ENCODE results near the gene PCBP3.
"Not testable (repeated sequence)": the region's sequence is repeated elsewhere in the genome, so short reads cannot be mapped to it uniquely, and the experiment has no call there.

PCBP3 gene

DNA sequence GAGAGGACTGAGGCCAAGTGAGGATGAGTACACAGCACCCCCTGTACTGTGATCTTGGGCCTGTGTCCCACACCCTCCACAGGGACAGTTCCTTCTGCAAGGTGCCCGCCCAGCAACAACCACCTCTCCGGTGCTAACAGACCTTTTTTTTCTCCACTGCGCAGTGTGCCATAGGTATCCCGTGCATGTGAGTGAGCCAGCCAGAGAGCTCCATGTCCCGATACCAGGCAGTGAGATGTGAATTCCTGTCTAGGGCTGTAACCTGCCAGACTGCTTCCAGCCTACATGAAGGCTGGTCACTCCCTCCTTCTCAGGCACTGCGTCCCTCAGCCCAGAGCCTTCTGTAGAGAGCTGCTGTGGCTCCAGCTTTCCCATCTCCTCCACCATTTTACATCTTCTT lies 56.9 kb downstream of the PCBP3 start:
- no peak for DNase-seq (ENCODE audit: low read depth in 2 of 2)
- TF ChIP-seq, protein P1, sequence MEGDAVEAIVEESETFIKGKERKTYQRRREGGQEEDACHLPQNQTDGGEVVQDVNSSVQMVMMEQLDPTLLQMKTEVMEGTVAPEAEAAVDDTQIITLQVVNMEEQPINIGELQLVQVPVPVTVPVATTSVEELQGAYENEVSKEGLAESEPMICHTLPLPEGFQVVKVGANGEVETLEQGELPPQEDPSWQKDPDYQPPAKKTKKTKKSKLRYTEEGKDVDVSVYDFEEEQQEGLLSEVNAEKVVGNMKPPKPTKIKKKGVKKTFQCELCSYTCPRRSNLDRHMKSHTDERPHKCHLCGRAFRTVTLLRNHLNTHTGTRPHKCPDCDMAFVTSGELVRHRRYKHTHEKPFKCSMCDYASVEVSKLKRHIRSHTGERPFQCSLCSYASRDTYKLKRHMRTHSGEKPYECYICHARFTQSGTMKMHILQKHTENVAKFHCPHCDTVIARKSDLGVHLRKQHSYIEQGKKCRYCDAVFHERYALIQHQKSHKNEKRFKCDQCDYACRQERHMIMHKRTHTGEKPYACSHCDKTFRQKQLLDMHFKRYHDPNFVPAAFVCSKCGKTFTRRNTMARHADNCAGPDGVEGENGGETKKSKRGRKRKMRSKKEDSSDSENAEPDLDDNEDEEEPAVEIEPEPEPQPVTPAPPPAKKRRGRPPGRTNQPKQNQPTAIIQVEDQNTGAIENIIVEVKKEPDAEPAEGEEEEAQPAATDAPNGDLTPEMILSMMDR (IDR thresholded peaks at IDR 0.05; ENCODE audit: low read depth, low read length), result no peak
- H3K4me3 ChIP-seq (replicated peaks in 1 of 2; ENCODE audit: low read depth in 2 of 2, low read length in 2 of 2), result no peak overlapping the region

DNA sequence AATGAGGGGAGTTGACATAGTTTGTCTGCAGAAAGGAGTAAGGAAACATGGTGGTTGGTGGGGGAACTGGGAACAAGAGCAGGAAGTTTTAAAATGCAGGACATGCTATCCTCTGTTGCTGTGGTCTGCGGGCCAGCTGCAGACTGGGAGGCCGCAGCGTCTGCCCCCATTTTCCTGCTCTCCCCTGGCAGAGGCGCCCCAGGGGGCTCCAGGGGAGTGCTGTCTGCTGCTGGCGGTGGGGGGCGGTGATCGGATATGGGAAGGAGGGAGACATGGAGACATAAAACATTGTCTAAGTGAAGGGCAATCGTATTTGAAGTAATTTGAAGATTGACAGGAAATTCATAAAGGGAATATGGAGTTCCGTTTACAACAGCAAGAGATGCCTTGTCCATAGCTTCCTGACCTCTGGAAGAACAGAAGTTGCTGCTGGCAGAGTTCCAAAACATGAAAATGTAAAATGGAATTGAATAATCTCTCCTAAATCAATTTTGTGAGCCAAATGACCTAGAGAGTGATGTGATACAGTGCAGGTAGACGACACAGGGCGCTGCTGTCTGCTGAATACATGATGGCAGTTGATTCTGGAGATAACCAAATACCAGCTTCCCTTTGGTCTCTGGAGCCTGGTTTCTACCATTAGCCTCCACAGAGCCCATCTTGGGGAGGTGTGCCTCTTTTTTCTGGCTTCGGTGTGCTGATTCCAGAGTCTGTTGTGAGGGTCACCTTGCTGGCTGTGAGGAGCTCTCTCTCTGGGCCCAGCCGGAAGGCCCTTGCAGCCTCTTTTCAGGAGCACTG lies 61.0 kb downstream of the PCBP3 start:
- no peak for DNase-seq (ENCODE audit: low read depth in 2 of 2)
- no peak overlapping the region for H3K4me3 ChIP-seq (replicated peaks in 1 of 2; ENCODE audit: low read depth in 2 of 2, low read length in 2 of 2)
- TF ChIP-seq, protein P1 (IDR thresholded peaks at IDR 0.05; ENCODE audit: low read depth, low read length), result no peak

DNA sequence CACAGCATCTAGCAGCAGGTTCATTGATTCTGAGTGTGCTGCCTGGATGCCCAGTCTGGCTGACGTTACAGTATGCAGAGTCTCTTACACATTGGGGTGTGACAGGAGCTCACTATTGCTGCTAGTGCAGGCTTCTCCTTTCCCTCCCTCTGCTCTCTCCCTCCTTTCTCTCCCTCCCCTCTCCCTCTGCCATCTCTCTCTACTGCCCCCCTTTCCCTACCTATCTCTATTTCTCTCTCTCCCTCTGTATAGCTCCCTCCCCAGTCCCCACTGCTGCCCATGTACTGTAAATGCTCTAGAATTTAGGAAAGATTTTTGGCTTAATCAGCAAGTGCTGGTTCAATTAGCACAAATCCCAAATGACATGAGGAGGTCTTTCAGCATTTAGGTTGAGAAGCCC lies 62.8 kb downstream of the PCBP3 start:
- TF ChIP-seq, protein P1 (IDR thresholded peaks at IDR 0.05; ENCODE audit: low read depth, low read length), result no peak
- H3K4me3 ChIP-seq (replicated peaks in 1 of 2; ENCODE audit: low read depth in 2 of 2, low read length in 2 of 2), result no peak overlapping the region
- no peak for DNase-seq (ENCODE audit: low read depth in 2 of 2)

DNA sequence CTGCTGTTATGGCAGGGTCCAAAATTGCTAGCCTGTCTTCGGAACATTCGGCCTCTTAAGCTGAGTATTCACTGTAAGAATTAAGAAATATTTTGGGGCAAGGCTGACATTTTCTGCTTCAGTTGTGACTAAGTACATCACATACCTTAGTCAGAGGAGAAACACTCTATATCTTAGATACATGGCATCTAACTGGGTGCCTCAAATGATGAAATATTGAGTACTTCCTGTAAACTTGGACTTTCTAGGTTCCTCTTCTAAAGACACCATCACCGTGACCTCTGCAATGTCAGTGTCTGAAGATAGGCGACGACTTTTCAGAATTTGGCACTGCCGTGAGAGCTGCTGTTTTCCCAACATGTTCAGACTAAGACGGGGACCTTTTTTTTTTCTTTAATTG lies 65.6 kb downstream of the PCBP3 start:
- TF ChIP-seq, protein P1 (IDR thresholded peaks at IDR 0.05; ENCODE audit: low read depth, low read length), result no peak
- DNase-seq (ENCODE audit: low read depth in 2 of 2), result peak; percentile 37 to 59
- H3K4me3 ChIP-seq (replicated peaks in 1 of 2; ENCODE audit: low read depth in 2 of 2, low read length in 2 of 2), result no peak overlapping the region

DNA sequence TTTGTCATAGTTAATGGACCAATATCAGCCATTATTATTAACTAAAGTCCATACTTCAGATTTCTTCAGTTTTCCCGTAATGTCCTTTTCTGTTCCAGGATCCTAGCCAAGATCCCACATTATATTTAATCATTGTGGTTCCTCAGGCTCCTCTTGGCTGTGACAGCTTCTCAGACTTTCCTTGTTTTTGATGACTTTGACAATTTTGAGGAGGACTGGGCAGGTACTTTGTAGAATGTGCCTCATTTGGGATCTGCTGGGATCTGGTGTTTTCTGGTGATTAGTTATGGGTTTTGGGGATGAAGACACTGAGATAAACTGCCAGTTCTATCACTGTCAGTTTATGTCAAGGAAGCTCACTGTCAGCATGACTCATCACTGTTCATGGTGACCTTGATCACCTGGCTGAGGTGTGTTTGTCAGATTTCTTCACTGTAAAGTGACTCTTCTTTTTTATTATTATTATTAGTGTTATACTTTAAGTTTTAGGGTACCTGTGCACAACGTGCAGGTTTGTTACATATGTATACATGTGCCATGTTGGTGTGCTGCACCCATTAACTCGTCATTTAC lies 66.3 kb downstream of the PCBP3 start:
- TF ChIP-seq, protein P1 (IDR thresholded peaks at IDR 0.05; ENCODE audit: low read depth, low read length), result no peak
- DNase-seq (ENCODE audit: low read depth in 2 of 2), result no peak
- H3K4me3 ChIP-seq (replicated peaks in 1 of 2; ENCODE audit: low read depth in 2 of 2, low read length in 2 of 2), result no peak overlapping the region

DNA sequence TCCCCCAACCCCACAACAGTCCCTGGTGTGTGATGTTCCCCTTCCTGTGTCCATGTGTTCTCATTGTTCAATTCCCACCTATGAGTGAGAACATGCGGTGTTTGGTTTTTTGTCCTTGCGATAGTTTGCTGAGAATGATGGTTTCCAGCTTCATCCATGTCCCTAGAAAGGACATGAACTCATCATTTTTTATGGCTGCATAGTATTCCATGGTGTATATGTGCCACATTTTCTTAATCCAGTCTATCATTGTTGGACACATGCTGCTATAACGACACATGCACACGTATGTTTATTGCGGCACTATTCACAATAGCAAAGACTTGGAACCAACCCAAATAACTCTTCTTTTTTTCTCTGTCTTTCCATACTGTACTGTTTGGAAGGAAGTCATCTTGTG lies 66.8 kb downstream of the PCBP3 start:
- DNase-seq (ENCODE audit: low read depth in 2 of 2); H3K4me3 ChIP-seq (replicated peaks in 1 of 2; ENCODE audit: low read depth in 2 of 2, low read length in 2 of 2): not testable (repeated sequence)

DNA sequence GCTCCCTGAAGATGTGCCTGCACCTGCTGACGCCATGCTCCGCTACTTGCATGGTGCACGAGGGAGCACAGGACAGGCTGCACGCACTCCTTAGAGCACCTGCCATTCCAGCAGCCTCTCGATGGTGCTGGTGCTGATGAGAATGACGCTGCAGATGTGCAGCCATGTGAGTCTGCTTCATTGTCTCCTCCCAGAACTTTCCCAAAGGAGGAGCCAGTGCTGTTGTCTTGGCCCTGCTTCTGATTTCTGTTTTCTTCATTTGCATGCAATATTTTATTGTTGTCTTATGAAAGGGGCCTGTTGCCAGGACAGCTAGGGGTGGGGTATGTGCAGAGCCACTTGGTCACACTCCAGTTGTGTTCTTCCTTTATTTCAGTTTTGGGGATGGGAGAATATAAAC lies 70.1 kb downstream of the PCBP3 start:
- no peak for DNase-seq (ENCODE audit: low read depth in 2 of 2)
- H3K4me3 ChIP-seq (replicated peaks in 1 of 2; ENCODE audit: low read depth in 2 of 2, low read length in 2 of 2), result no peak overlapping the region
- TF ChIP-seq, protein P1 (IDR thresholded peaks at IDR 0.05; ENCODE audit: low read depth, low read length), result no peak

Measured in cardiac fibroblast (primary cell).